HG03175 (cell line): ENCODE results near the gene ALB.

Source experiments
- ATAC-seq: cut with Tn5 transposase; IDR thresholded peaks from one replicate; pipeline ENCODE4 v1.9.1; 2021; ENCODE audit warnings: mild to moderate bottlenecking, moderate library complexity; ENCODE audit not compliant: unreplicated experiment

Gene ALB

GRCh38 chr4:73408181-73408867 is 4.2 kb downstream of the ALB start:
- no peak for ATAC-seq

- ATAC-seq: no peak
Observed at GRCh38 chr4:73409012-73409862, 5.2 kb downstream of the ALB start.

GRCh38 chr4:73409978-73410548 is 6.0 kb downstream of the ALB start:
- ATAC-seq: no peak

GRCh38 chr4:73410916-73411730 is 7.0 kb downstream of the ALB start:
- no peak for ATAC-seq

- ATAC-seq: no peak
Observed at GRCh38 chr4:73411731-73412414, 7.8 kb downstream of the ALB start.

- no peak for ATAC-seq
Observed at GRCh38 chr4:73413294-73413755, 9.2 kb downstream of the ALB start.

GRCh38 chr4:73414936-73415271 is 10.8 kb downstream of the ALB start:
- ATAC-seq: no peak

GRCh38 chr4:73415807-73416238 is 11.7 kb downstream of the ALB start:
- no peak for ATAC-seq

GRCh38 chr4:73416423-73417087 is 12.5 kb downstream of the ALB start:
- ATAC-seq: no peak

GRCh38 chr4:73417342-73417741 is 13.3 kb downstream of the ALB start:
- no peak for ATAC-seq

GRCh38 chr4:73417973-73418372 is 13.9 kb downstream of the ALB start:
- ATAC-seq: no peak

GRCh38 chr4:73418677-73419076 is 14.6 kb downstream of the ALB start:
- no peak for ATAC-seq

GRCh38 chr4:73419106-73420038 is 15.3 kb downstream of the ALB start:
- ATAC-seq: no peak

- no peak for ATAC-seq
Observed at GRCh38 chr4:73420615-73421014, 16.5 kb downstream of the ALB start.

GRCh38 chr4:73421708-73422457 is 17.8 kb downstream of the ALB start:
- ATAC-seq: no peak

- ATAC-seq: no peak
Observed at GRCh38 chr4:73422458-73422752, 18.3 kb downstream of the ALB start.

GRCh38 chr4:73423184-73423583 is 19.1 kb downstream of the ALB start:
- ATAC-seq: no peak

- ATAC-seq: no peak
Observed at GRCh38 chr4:73426666-73427065, 22.6 kb downstream of the ALB start.
